ENCODE data around the gene SLC12A2.

The SLC12A2 gene

DNA sequence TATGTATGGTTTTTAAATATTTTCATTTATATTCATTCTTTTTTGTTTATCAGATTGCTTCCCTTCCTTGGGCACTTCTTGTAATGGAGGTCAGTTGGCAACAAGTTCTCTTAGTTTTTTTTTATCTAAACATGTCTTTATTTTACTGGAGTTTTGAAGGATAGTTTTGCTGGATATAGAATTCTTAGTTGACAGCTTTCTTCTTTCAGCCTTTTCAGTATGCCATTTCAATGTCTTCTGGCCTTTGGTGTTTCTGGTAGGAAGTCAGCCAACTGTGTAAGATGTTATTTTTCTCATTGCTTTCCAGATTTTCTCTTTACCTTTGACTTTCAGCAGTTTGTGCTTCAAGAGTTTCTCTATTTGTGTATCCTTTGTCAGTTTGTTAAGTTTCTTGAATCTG is 14.2 kb downstream of the SLC12A2 start:
- DNase-seq = no peak

DNA sequence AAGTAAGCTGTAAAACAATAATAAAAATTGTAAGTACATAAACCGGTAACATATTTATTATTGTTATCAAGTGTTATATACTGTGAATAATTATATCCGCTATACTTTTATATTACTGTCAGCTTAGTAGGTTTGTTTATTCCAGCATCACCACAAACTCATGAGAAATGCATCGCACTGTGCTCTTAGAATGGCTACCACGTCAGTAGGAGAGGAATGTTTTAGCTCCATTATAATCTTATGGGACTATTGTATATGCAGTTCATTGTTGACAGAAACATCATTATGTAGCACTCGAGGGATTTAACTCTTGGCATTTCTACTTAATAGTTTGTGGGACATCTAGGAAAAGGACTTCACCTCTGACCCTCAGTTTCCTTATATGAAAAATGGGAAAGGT is 16.4 kb downstream of the SLC12A2 start:
- no peak for DNase-seq

DNA sequence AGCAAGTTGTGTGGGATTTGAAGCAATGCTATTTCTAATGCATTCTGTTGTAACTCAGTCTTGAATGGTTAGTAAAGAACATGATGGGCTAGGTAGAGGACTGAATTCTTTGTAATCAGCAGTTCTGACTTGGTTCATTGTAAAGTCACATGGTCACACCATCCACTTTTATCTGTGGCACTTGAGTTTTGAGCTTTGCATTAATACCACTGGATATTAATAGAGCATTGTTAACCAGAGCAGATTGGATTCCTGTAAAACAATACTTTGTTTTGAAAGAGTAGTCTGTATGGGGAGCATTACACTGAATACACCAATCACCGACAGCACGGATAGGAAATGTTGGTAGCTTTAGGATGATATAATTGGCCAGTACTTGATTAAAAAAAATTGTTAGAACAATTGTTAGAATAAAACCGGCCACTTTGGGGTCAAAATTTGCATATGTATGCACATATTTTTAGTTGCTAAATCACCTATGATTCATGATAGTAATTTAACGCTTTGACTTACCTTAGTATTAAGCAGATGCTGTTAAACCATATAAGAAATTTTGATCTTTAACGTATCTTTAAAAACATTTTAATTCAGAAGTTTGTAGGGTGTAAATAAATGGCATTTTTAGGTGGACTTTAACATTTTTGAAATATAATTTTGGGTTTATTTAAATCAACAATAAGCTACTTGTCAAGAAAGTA is 17.4 kb downstream of the SLC12A2 start:
- DNase-seq = no peak

DNA sequence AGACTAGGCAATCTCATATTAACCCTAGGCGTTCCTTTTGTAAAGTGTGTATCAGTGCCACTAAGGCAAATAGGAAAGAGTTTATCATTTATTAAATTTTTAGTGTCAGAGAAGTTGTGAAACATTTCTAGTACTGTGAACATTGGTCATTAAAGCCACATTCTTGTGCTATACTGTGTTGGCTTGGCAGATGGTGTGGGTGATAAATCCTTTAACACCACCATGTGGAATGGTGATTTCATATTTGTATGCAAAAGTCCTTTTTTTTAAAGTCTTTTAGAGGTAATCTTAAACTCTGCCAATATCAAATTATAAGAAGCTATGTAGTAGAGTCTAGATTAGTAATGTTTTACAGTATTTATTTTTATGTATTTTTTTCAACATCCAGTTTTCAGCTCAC is 18.1 kb downstream of the SLC12A2 start:
- no peak for DNase-seq

DNA sequence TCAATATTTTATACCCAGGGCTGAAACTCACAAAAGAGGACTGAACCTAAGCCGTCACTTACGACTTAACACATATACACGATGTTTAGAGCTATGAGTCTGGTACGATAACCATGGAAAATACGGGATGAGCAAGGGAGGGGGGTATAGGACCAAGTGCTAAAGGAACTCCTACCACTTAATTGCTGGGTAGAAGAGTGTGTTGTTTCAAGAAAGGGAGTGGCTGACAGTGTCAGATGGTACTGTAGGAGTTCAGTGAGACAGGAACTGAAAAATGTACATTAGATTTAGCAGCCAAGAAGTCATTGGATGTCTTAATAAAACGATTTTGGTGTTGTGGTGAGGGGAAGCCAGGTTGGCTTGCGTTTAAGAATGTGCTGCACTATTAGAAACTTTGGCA is 21.6 kb downstream of the SLC12A2 start:
- DNase-seq = no peak

DNA sequence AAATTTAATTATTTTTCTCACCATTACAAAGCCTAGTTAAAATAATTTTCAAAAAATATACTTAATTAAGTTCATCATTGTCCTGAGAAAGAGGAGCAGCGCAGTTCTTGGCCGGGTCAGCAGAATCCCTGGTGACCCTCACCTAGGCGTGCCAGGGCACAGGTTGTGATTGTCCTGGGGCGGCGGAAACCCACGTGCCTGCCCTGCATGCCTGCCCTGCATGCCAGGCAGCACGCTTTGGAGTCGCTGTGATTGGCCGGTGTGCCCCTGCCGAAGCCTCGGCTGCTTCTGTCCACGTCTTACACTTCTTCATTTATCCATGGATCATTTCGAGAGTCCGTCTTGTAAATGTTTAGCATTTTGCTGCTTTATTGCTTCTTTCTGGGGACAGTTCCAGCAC is 25.6 kb downstream of the SLC12A2 start:
- DNase-seq = no peak

DNA sequence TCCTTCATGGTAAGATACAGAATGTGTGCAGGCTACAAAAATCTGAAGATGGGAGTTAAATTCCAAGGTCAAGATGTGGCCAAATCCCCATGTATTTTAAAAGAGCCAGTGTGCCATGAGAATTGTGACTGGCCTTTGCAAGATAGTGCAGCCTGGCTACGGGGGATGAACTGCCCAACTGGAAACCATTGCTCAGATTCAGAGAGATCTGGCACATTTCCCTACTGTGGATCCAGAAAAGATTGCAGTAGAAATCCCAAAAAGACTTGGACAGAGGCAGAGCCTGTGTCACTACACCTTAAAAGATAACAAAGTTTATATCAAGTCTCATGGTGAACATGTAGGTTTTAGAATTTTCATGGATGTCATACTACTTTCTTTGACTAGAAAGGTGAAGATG is 26.2 kb downstream of the SLC12A2 start:
- DNase-seq = no peak

DNA sequence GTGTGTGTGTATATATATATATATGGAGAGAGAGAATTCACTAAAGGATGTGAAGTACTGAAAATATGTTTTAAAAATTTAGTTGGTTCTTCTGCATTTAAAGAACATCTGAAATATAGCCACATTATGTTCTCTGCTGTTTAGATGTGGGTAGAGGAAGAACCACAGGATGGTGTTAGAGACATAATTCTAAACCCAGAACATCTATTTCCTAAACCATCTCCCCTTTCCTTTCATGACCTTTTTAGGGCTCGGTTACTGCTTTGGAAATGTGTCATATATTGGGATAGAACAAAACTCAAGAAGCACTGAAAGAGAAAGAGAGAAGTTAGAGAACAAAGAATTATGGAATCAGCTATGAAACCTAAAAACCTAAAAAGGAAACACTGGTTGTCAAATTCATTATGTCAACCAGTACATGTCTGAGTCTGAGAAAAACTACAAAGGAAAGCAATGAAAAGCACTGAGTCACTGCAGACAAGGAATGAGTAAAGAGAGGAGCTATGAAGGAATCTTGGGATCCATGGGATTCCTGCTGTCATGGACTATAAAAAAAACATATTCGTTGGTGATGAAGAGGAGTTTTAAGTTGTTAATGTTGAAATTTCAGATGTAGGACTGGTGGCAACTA is 28.4 kb downstream of the SLC12A2 start:
- no peak for DNase-seq

DNA sequence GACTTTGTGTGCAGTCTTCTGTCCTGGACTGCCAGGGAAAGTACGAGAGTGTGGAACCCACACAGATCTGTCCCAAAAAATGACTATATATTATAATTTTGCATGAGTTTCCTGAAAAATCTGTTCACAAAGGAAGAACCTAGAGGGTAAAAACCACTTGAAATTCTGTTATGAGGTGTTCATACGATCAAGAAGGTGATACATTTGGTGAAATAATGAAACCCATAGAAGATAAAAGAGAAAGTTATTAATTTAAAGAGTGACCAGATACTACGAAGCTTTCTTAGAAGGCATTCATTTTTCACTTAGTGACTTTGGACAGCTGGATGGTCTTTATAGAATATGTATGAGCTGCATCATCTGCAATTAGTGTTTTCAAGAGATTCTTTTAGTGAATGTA is 32.9 kb downstream of the SLC12A2 start:
- DNase-seq = no peak

DNA sequence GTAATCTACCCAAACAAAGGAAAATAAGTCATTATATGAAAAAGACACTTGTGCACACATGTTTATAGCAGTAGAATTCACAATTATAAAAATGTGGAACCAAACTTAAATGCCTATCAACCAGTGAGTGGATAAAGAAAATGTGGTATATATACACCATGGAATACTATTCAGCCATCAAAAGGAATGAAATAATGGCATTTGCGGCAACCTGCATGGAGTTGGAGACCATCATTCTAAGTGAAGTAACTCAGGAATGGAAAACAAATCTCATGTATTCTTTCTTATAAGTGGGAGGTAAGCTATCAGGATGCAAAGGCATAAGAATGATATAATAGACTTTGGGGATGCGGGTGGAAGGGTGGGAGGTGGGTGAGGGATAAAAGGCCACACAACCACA is 34.6 kb downstream of the SLC12A2 start:
- no peak for DNase-seq

DNA sequence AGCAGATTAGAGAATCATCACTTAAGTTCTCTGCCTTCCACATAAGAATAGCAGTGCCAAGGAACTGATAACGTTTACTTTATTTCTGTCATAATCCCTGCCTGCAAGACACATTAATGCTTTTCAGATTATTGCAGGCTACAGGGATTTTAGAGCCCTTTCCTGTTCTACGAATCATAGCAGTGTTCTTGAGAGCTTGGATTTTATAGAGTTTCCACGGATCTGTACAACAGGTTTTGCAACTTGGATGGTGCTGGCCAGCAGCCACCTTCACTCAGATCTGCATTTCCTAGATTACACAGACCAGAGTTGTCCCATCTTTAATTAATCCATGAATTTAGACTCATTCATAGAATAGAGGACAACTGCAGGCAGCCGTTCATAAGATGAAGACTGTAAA is 38.1 kb downstream of the SLC12A2 start:
- no peak for DNase-seq

DNA sequence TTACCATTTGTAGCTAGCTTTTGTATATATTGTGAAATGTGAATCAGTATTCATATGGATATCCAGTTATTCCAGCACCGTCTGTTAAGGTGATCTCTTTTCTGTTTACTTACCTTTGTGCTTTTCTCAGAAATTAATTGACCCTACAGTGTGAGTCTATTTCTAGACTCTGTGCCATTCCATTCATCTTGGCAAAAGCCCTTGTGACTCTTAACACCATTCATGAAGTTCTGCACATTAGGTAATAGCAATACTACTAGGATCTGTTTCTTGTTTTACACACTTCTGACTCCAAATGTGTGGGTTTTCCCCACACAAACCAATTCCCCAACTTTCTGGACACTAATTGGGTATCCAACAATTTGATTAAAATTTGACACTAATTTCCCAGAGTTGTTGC is 40.4 kb downstream of the SLC12A2 start:
- no peak for DNase-seq

DNA sequence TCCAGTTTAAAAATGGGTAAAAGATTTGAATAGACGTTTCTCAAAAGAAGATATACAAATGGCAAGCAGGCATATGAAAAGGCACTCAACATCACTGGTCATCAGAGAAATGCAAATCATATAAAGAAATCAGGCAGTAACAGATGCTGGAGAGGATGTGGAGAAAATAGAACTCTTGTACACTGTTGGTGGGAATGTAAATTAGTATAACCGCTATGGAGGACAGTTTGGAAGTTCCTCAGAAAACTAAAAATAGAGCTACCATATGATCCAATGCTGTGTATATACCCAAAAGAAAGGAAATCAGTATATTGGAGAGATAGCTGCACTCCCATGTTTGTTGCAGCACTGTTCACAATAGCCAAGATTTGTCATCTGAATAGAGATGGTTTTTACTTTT is 42.7 kb downstream of the SLC12A2 start:
- DNase-seq = no peak

DNA sequence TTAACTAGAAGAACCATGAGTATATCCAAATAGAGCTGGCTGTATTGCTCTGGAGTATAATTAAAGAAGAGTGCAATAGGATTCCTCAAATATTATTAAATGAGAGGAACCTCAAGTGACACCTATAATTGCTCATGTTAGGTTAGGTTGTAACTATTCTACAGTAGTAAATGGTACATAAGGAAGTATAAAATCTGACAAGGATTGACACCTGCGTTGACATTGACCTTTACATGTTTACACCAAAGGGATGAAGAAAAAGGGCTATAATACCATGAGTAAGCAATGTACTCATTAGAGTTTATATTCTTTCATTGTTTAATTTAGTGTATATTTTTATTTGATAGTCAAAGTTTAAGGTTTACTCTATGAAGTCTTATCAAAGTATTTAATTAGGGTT is 48.9 kb downstream of the SLC12A2 start:
- DNase-seq = no peak

DNA sequence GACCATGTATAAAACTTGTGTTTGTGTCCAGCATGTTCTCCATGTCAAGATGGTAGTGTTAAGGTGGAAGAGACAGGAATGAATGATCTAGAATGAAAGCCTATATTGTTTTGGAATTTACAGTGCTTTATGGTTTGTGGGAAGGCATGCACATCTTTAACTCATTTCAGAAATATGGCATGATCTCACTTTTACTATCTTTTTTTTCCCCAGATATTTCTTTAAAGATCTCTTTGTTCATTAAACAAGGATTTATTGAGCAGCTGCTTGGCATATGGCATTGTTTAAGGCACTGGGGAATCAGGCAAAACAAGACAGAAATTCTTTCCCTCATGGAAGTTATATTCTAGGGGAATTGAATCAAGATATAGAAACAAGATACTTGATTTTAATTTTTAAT is 51.7 kb downstream of the SLC12A2 start:
- no peak for DNase-seq

DNA sequence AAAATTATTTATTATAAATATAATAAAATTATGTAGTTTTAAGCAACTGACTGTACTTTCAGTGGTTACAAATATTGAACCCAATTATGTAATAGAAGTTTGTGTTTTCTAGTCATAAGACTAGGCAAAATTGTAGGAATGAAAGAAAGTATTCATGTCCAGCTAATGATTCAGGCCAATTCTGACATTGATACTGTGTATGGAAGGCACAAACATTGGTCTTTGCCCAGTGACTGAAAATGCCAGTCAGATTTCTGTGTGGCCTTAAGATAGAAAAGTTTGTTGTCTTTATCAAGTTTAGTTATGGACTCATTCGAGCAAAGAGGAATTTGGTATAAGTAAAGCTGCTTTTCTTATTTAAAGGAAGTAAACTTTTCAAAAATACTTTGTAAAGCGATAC is 60.3 kb downstream of the SLC12A2 start:
- no peak for DNase-seq

DNA sequence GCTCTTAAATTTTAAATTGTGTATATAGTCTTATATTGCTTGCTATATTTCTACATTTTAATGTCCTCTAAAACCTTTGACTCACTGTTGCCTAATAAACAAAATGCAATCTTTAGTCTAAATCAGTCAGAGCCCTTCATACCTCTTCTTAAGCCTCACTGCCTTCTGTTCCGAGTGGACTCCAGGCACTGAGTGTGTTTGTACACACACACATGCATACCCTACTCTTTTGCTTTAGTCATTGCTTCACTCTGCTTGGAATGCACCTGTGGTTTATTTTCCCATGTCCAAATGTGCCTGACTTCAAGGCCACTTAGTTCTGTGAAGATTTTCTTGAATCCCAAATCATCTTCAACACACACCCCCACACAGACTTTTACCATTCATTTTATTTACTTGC is 60.9 kb downstream of the SLC12A2 start:
- no peak for DNase-seq

DNA sequence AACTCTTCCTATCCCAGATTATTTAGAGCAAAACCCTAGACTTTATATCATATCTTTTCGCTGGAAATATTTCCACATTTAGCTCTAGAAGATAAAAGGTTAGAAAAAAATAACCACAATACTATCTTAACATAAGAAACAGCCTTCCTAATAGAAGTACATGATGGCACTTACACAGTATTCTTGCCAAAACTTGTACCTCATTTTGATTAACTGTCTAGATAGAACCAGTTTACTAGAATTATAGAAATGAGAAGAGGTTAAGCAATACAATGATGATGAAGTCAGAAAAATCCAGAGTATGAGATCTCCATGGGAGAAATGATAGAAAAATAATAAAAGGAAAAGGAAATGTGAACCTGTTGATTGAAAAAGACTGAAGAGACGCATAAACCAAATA is 63.1 kb downstream of the SLC12A2 start:
- no peak for DNase-seq

DNA sequence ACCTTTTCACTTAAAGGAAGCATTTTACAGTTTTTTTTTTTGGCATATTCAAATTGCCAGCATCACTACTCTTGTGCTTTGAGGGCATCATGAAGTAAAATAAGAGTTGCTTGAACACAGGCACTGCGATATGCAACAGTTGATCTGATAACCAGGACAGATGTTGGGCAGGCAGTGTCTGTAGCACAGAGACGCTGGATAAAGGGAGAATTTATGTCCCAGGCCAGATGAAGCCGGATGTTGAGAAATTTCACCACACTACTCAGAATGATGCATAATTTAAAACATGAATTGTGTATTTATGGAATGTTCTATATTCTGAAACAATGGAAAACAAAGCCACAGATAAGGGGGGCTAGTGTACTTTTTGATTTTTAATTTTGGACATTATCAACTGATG is 71.4 kb downstream of the SLC12A2 start:
- no peak for DNase-seq

DNA sequence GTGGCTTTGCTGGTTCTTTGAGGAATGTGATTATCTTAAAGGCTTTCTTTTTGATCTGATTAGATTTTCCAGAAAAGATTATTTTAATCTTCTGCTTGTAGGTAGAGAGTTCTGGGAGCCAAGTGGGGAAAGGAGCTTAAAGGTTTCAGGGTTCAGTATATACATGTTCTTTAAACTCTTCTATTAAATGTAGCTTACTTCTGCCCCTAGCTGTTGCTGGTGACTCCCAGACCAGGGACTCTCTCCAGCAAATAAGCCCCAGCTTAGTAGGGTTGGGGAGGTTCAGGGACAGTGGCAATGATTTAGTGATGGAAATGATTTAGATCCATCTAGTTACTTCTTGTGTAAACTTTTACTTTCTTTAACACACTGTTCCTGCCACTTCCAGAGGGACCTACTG is 72.2 kb downstream of the SLC12A2 start:
- no peak for DNase-seq

DNA sequence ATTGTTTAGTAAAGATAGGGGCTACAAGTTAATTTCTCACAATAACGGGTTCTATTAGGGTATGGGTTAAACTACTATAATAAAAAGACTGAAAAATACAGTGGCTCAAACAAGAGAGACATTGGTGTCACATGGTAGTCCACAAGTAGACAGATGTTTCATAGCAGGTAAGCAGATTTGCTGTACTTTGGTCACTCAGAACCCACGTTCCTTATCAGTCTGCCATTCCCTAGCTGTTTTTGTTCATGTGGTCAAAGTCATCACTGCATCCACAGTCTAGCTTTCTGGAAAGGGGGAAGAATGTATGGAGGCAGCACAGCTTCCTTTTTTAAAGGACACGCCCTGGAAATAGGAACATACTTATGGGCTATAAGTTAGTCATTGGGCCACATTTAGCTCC is 73.0 kb downstream of the SLC12A2 start:
- no peak for DNase-seq

DNA sequence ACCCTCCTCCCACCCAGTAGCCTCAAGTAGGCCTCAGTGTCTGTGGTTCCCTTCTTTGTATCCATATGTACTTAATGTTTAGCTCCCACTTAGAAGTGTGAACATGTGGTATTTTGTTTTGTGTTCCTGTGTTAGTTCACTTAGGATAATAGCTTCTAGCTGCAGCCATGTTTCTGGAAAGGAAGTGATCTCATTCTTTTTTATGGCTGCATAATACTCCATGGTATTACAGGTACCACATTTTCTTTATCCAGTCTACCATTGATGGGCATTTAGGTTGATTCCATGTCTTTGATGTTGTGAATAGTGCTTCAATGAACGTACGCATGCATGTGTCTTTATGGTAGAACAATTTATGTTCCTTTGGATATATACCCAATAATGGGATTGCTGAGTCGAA is 74.8 kb downstream of the SLC12A2 start:
- no peak for DNase-seq

DNA sequence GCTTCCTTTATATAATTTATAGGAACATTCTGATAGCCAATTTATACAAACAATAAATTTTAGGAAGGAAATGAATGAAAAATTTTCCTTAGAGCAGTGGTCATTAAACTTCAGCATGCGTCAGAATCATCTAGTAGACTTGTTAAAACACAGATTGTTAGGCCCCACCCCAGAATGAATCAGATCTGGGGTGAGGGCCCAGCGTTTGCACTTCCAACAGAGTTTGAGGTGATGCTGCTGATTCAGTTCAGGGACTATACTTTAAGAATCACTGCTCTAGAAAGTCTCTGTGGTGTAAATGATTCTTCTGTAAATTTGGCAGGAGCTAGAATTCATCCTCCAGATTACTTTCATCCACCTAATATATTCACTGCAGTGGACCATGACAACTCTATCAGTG is 80.4 kb downstream of the SLC12A2 start:
- no peak for DNase-seq

DNA sequence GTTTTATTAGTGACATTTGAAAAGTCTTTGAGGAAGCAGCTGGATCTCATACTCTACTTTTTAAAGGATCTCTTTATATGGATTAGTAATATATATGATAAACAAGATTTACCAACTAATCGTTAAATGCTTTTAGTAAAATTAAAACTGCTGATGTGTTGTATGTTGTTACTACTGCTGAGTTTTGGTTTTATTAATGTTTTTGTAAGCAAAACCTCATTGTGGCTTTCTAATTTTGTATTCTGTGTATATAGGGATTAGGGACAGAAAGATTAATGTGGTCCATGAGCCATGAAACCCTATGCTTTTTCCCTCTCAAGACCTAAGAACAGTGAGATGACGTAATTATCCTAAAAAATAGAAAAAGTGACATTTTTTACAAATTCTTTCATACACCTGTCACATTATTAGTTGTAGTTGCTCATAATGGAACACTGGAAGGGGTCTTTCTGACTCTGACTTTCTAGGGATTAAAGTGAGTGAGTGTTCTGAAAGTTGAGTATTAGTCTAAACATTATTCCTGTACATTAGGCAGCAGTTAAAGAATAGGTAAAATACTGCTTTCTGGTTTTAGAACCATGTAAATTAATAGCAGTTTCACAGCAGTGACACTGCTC is 85.9 kb downstream of the SLC12A2 start:
- DNase-seq = no peak

DNA sequence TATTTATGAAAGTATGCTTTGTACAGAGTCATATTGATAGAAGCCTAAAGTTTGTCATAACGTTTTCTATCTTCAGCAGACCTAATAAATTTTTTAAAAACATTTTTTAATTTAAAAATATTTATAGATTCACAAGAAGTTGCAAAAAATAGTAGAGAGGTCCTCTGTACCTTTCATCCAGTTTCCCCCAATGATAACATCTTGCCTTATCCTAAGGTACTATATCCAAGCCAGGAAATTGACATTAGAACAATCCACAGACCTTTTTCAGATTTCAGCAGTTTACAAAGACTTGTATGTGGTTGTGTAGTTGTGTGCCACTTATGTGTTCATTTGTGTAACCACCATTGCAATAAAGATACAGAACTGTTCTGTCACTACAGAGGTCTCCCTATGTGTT is 88.5 kb downstream of the SLC12A2 start:
- no peak for DNase-seq

All from activated T-cell treated with anti-CD3 and anti-CD28 coated beads for 4 hours (primary cell).